MM.1S (cell line): Measurements from ENCODE around the gene WDR62.

Experiments
- CTCF ChIP-seq: fragments of 300-600 bp; sonication (generic); IDR thresholded peaks from 2 replicates; pipeline ENCODE4 v1.5.1; 2016; ENCODE audit warnings: antibody characterized with exemption, low read length, mixed read lengths
- EZH2 ChIP-seq: fragments of 300-600 bp; sonication (generic); optimal IDR thresholded peaks from 2 replicates; pipeline ENCODE3; 2017; ENCODE audit warnings: low read depth, mild to moderate bottlenecking, antibody characterized with exemption, low read length, mixed read lengths

- TF ChIP-seq CTCF (no peak), EZH2 (no peak)
These were observed 52.3 kb downstream of the WDR62 start for GRCh38 chr19:36106991-36107390.
